OCI-LY1 (cell line): ENCODE measurements around the gene MIER3.

Experiments used
- H2AFZ ChIP-seq: fragments of 200-600 bp; sonication (generic), shearing (Covaris generic); 2 replicates; pipeline ENCODE4 v1.6.0; 2014; ENCODE audit warnings: antibody characterized with exemption, mild to moderate bottlenecking, low read length
- H3F3A ChIP-seq: fragments of 200-600 bp; sonication (generic), shearing (Covaris generic); 2 replicates; pipeline ENCODE4 v1.6.0; 2014; ENCODE audit warnings: mild to moderate bottlenecking, antibody characterized with exemption, low read length, moderate library complexity; ENCODE audit not compliant: insufficient read depth
- H3K27ac ChIP-seq: fragments of 200-600 bp; sonication (generic); 2 replicates; pipeline ENCODE4 v1.5.1; 2014; ENCODE audit warnings: low read length, mixed run types, mild to moderate bottlenecking, low read depth; ENCODE audit not compliant: poor library complexity, severe bottlenecking
- H3K27me3 ChIP-seq: fragments of 200-600 bp; sonication (generic); 2 replicates; pipeline ENCODE4 v1.6.0; 2014; ENCODE audit warnings: antibody characterized with exemption, mild to moderate bottlenecking, low read length, moderate library complexity; ENCODE audit not compliant: insufficient read depth
- H3K36me3 ChIP-seq: fragments of 200-600 bp; sonication (generic); 2 replicates; pipeline ENCODE4 v1.6.1; 2014; ENCODE audit warnings: mild to moderate bottlenecking, antibody characterized with exemption, low read length, moderate library complexity, mixed read lengths; ENCODE audit not compliant: insufficient read depth
- H3K4me1 ChIP-seq: fragments of 200-600 bp; sonication (generic); 2 replicates; pipeline ENCODE4 v1.5.1; 2014; ENCODE audit warnings: mild to moderate bottlenecking, low read length, moderate library complexity; ENCODE audit not compliant: insufficient read depth, severe bottlenecking
- H3K4me2 ChIP-seq: fragments of 200-600 bp; sonication (generic), shearing (Covaris generic); 2 replicates; pipeline ENCODE4 v1.6.1; 2014; ENCODE audit warnings: low read length
- H3K4me3 ChIP-seq: fragments of 200-600 bp; sonication (generic); 2 replicates; pipeline ENCODE4 v1.5.1; 2014; ENCODE audit warnings: low read length, low read depth, mild to moderate bottlenecking, mixed read lengths; ENCODE audit not compliant: poor library complexity, severe bottlenecking
- H3K79me2 ChIP-seq: fragments of 200-600 bp; shearing (Covaris generic); 2 replicates; pipeline ENCODE4 v1.6.1; 2016; ENCODE audit warnings: mixed run types, low read length, mixed read lengths; ENCODE audit not compliant: insufficient read depth
- H3K9ac ChIP-seq: fragments of 200-600 bp; sonication (generic), shearing (Covaris generic); 2 replicates; pipeline ENCODE4 v1.6.1; 2014; ENCODE audit warnings: mild to moderate bottlenecking, low read length, mixed read lengths
- H3K9me2 ChIP-seq: fragments of 200-600 bp; sonication (generic), shearing (Covaris generic); 2 replicates; pipeline ENCODE4 v1.6.1; 2014; ENCODE audit warnings: low read depth, mild to moderate bottlenecking, low read length, mixed read lengths
- H3K9me3 ChIP-seq: fragments of 200-600 bp; shearing (Covaris generic); 2 replicates; pipeline ENCODE4 v1.6.1; 2014; ENCODE audit warnings: low read length, mixed read lengths
- H4K20me1 ChIP-seq: fragments of 200-600 bp; sonication (generic), shearing (Covaris generic); 2 replicates; pipeline ENCODE4 v1.6.0; 2016; ENCODE audit warnings: mild to moderate bottlenecking, low read length; ENCODE audit not compliant: insufficient read depth
- CTCF ChIP-seq: fragments of 200-600 bp; sonication (generic), shearing (Covaris generic); IDR thresholded peaks from 2 replicates; pipeline ENCODE4 v1.5.1; 2017; ENCODE audit warnings: mild to moderate bottlenecking, antibody characterized with exemption, low read length, moderate library complexity, mixed read lengths
- EZH2 ChIP-seq: fragments of 200-600 bp; sonication (generic), shearing (Covaris generic); IDR thresholded peaks from 2 replicates; pipeline ENCODE4 v1.8.0; 2017; ENCODE audit warnings: borderline replicate concordance, mixed run types, mild to moderate bottlenecking, antibody characterized with exemption, low read length, moderate library complexity, mixed read lengths

Gene MIER3

GRCh38 chr5:56938858-56939257, 13.1 kb downstream of the MIER3 start:
- Histone ChIP-seq H3K79me2 (no peaks in the 10 kb centered on the region), H4K20me1 (no peaks in the 10 kb centered on the region), H3K4me3 (no peak overlapping the region), H3K27ac (no peak overlapping the region), H2AFZ (no peak overlapping the region), H3K9me3 (no peaks in the 10 kb centered on the region), H3K9ac (no peak overlapping the region), H3K4me1 (no peaks in the 10 kb centered on the region), H3K9me2 (no peaks in the 10 kb centered on the region), H3K4me2 (no peak overlapping the region), H3F3A (no peaks in the 10 kb centered on the region), H3K27me3 (no peaks in the 10 kb centered on the region), H3K36me3 (peaks cover 96% of the 10 kb centered on the region)
- TF ChIP-seq EZH2: no peak
- TF ChIP-seq CTCF: no peak

GRCh38 chr5:56934325-56934724, 17.6 kb downstream of the MIER3 start:
- no peak overlapping the region for H2AFZ ChIP-seq
- H3K4me2 ChIP-seq: no peak overlapping the region
- no peak overlapping the region for H3K27ac ChIP-seq
- no peak overlapping the region for H3K4me3 ChIP-seq
- no peak overlapping the region for H3K9ac ChIP-seq
- no peaks in the 10 kb centered on the region; the same call in 1 of the 2 replicates for H3K9me2 ChIP-seq
- no peaks in the 10 kb centered on the region for H3K9me3 ChIP-seq
- H3K4me1 ChIP-seq: no peaks in the 10 kb centered on the region
- no peaks in the 10 kb centered on the region for H3K79me2 ChIP-seq
- H3K27me3 ChIP-seq: no peaks in the 10 kb centered on the region
- H3K36me3 ChIP-seq: peaks cover 83% of the 10 kb centered on the region
- H3F3A ChIP-seq: no peaks in the 10 kb centered on the region
- no peak for TF ChIP-seq EZH2
- no peak for TF ChIP-seq CTCF
- no peaks in the 10 kb centered on the region for H4K20me1 ChIP-seq

- no peak overlapping the region for H3K27ac ChIP-seq
- H3K4me3 ChIP-seq: no peak overlapping the region
- H3K36me3 ChIP-seq: peaks cover 77% of the 10 kb centered on the region
- no peak overlapping the region for H3K9ac ChIP-seq
- H3K27me3 ChIP-seq: no peaks in the 10 kb centered on the region
- no peak overlapping the region for H3K4me2 ChIP-seq
- H4K20me1 ChIP-seq: no peaks in the 10 kb centered on the region
- H3K9me2 ChIP-seq: no peaks in the 10 kb centered on the region
- H3K9me3 ChIP-seq: no peaks in the 10 kb centered on the region
- H3K4me1 ChIP-seq: no peaks in the 10 kb centered on the region
- TF ChIP-seq CTCF (no peak), EZH2 (no peak)
- no peaks in the 10 kb centered on the region for H3F3A ChIP-seq
- no peaks in the 10 kb centered on the region for H3K79me2 ChIP-seq
- H2AFZ ChIP-seq: no peak overlapping the region
These were observed 29.0 kb downstream of the MIER3 start for GRCh38 chr5:56922922-56923321.
